ENCODE results near the gene NPSR1.

Gene NPSR1

DNA sequence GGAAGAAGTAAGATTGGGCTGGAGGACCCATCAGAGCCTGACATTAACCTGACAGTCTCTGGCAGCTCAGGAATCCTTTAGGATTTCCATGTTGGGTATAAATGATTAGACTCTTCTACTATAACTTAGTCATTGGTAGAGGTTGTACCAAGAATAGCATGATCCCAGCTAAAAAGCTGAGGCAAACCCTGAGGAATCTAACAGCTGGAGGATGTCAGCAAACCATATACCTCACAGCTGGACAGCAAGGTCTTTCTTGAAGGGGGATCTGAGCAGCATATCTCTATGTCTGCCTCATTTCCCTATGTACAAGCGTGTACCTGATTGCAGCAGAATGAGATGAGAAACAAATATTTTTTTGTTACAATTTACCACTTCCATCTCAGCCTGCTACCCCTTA lies 103.2 kb downstream of the NPSR1 start:
- no peaks in the 10 kb centered on the region for H3K4me1 ChIP-seq (ENCODE audit: control insufficient read depth, insufficient read depth, low read length)
- ChIA-PET CTCF (interaction anchor here (0.6 to 1.9 kb wide), 7 partner anchors 9 to 759 kb away, joined by 3 to 10 read pairs (median 6); no protein-coding TSS in a partner anchor), POLR2A (no interaction called here)
- no peak overlapping the region for H3K27ac ChIP-seq (ENCODE audit: extremely low read depth, low read depth, low read length)
- TF ChIP-seq, protein P1, sequence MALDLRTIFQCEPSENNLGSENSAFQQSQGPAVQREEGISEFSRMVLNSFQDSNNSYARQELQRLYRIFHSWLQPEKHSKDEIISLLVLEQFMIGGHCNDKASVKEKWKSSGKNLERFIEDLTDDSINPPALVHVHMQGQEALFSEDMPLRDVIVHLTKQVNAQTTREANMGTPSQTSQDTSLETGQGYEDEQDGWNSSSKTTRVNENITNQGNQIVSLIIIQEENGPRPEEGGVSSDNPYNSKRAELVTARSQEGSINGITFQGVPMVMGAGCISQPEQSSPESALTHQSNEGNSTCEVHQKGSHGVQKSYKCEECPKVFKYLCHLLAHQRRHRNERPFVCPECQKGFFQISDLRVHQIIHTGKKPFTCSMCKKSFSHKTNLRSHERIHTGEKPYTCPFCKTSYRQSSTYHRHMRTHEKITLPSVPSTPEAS (tag by site-specific recombination; IDR thresholded peaks at IDR 0.05) = no peak
- TF ChIP-seq ZNF302 (tag by site-specific recombination; IDR thresholded peaks at IDR 0.05; ENCODE audit: low read depth) = no peak
- no peak for TF ChIP-seq ZNF423 (tag by site-specific recombination; IDR thresholded peaks at IDR 0.05)
- TF ChIP-seq ZBTB48 (tag by site-specific recombination; IDR thresholded peaks at IDR 0.05) = no peak
- TF ChIP-seq ZNF37A (tag by site-specific recombination; IDR thresholded peaks at IDR 0.05) = no peak
- TF ChIP-seq ZNF416 (tag by site-specific recombination; IDR thresholded peaks at IDR 0.05) = no peak
- no peak for TF ChIP-seq ZNF792 (tag by site-specific recombination; IDR thresholded peaks at IDR 0.05)
- no peak for TF ChIP-seq ZNF747 (tag by site-specific recombination; IDR thresholded peaks at IDR 0.05)
- TF ChIP-seq ZNF214 (tag by site-specific recombination; IDR thresholded peaks at IDR 0.05; ENCODE audit: borderline replicate concordance) = no peak
- no peak for TF ChIP-seq ZNF600 (tag by site-specific recombination; IDR thresholded peaks at IDR 0.05)
- TF ChIP-seq ZFP3 (tag by site-specific recombination; IDR thresholded peaks at IDR 0.05; ENCODE audit: low read depth) = no peak
- TF ChIP-seq OSR2 (tag by site-specific recombination; IDR thresholded peaks at IDR 0.05) = no peak
- no peak for TF ChIP-seq ZNF146 (tag by site-specific recombination; IDR thresholded peaks at IDR 0.05)
- TF ChIP-seq, protein P2, sequence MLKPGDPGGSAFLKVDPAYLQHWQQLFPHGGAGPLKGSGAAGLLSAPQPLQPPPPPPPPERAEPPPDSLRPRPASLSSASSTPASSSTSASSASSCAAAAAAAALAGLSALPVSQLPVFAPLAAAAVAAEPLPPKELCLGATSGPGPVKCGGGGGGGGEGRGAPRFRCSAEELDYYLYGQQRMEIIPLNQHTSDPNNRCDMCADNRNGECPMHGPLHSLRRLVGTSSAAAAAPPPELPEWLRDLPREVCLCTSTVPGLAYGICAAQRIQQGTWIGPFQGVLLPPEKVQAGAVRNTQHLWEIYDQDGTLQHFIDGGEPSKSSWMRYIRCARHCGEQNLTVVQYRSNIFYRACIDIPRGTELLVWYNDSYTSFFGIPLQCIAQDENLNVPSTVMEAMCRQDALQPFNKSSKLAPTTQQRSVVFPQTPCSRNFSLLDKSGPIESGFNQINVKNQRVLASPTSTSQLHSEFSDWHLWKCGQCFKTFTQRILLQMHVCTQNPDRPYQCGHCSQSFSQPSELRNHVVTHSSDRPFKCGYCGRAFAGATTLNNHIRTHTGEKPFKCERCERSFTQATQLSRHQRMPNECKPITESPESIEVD (tag by site-specific recombination; IDR thresholded peaks at IDR 0.05) = no peak
- no peak for TF ChIP-seq ZNF529 (tag by site-specific recombination; IDR thresholded peaks at IDR 0.05; ENCODE audit: insufficient replicate concordance)
- TF ChIP-seq ZNF169 (tag by site-specific recombination; IDR thresholded peaks at IDR 0.05) = no peak
- TF ChIP-seq SETDB1 (IDR thresholded peaks at IDR 0.05; ENCODE audit: insufficient read length, low read length) = no peak
- no peak for TF ChIP-seq ZFHX2 (tag by site-specific recombination; conservative IDR thresholded peaks at IDR 0.05)
- no peaks in the 10 kb centered on the region for H3K9me3 ChIP-seq (ENCODE audit: control insufficient read depth, insufficient read depth, low read depth, low read length)
- no peaks in the 10 kb centered on the region for H3K36me3 ChIP-seq (ENCODE audit: control insufficient read depth in 2 of 2, insufficient read depth in 1 of 2, low read length in 2 of 2)
- no peak overlapping the region for H3K4me3 ChIP-seq (ENCODE audit: low read depth, low read length)

DNA sequence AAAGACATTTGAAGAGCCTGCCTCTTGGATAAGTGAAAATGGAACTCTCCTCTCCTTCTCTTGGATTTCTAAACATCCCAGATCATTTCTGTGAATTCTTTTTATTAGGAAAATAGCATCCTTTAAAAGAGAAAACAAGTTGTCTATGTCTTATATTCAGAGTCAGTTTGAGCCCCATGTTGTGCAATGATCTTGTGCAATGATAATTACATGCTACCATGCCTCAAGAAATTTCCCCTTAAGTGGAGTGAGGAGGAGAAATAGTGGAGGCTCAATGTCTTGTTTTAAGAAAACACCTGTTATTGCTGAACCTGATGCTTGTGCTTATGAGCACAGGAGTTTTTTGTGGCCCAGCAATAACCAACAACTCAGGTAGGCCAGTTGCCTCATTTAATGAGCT lies 103.6 kb downstream of the NPSR1 start:
- Histone ChIP-seq H3K4me1 (ENCODE audit: control insufficient read depth, insufficient read depth, low read length) (no peaks in the 10 kb centered on the region), H3K36me3 (ENCODE audit: control insufficient read depth in 2 of 2, insufficient read depth in 1 of 2, low read length in 2 of 2) (no peaks in the 10 kb centered on the region), H3K4me3 (ENCODE audit: low read depth, low read length) (no peak overlapping the region), H3K9me3 (ENCODE audit: control insufficient read depth, insufficient read depth, low read depth, low read length) (no peaks in the 10 kb centered on the region), H3K27ac (ENCODE audit: extremely low read depth, low read depth, low read length) (no peak overlapping the region)
- POLR2A ChIA-PET = no interaction called here
- TF ChIP-seq, protein P3, sequence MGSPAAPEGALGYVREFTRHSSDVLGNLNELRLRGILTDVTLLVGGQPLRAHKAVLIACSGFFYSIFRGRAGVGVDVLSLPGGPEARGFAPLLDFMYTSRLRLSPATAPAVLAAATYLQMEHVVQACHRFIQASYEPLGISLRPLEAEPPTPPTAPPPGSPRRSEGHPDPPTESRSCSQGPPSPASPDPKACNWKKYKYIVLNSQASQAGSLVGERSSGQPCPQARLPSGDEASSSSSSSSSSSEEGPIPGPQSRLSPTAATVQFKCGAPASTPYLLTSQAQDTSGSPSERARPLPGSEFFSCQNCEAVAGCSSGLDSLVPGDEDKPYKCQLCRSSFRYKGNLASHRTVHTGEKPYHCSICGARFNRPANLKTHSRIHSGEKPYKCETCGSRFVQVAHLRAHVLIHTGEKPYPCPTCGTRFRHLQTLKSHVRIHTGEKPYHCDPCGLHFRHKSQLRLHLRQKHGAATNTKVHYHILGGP (tag by site-specific recombination; IDR thresholded peaks at IDR 0.05) = no peak
- TF ChIP-seq, protein P4, sequence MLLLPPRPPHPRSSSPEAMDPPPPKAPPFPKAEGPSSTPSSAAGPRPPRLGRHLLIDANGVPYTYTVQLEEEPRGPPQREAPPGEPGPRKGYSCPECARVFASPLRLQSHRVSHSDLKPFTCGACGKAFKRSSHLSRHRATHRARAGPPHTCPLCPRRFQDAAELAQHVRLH (tag by site-specific recombination; IDR thresholded peaks at IDR 0.05) = no peak
- TF ChIP-seq ZNF561 (tag by site-specific recombination; IDR thresholded peaks at IDR 0.05; ENCODE audit: borderline replicate concordance) = no peak
- no peak for TF ChIP-seq ZNF169 (tag by site-specific recombination; IDR thresholded peaks at IDR 0.05)
- TF ChIP-seq, protein P5, sequence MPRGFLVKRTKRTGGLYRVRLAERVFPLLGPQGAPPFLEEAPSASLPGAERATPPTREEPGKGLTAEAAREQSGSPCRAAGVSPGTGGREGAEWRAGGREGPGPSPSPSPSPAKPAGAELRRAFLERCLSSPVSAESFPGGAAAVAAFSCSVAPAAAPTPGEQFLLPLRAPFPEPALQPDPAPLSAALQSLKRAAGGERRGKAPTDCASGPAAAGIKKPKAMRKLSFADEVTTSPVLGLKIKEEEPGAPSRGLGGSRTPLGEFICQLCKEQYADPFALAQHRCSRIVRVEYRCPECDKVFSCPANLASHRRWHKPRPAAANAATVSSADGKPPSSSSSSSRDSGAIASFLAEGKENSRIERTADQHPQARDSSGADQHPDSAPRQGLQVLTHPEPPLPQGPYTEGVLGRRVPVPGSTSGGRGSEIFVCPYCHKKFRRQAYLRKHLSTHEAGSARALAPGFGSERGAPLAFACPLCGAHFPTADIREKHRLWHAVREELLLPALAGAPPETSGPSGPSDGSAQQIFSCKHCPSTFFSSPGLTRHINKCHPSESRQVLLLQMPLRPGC (tag by site-specific recombination; IDR thresholded peaks at IDR 0.05) = no peak
- TF ChIP-seq ZNF610 (tag by site-specific recombination; IDR thresholded peaks at IDR 0.05; ENCODE audit: borderline replicate concordance) = no peak
- TF ChIP-seq ZBTB17 (tag by site-specific recombination; IDR thresholded peaks at IDR 0.05) = no peak
- TF ChIP-seq GLI2 (tag by site-specific recombination; IDR thresholded peaks at IDR 0.05; ENCODE audit: borderline replicate concordance, low read depth) = no peak
- TF ChIP-seq ZNF768 (tag by site-specific recombination; IDR thresholded peaks at IDR 0.05) = no peak
- CTCF ChIA-PET = interaction anchor here (0.6 to 1.0 kb wide), 2 partner anchors 42 to 86 kb away, joined by 3 to 4 read pairs; no protein-coding TSS in a partner anchor

Measured in HEK293 (cell line).